UCSD-AML1 (cell line): Measurements from ENCODE around the gene RAB22A.
A peak's percentile ranks its signal among the peaks of the same experiment; 100 is the strongest.

Source experiments
- DNase-seq: peaks from one replicate; lab custom pipeline; 2025; ENCODE audit not compliant: unreplicated experiment; lab: John Stamatoyannopoulos, UW

The RAB22A gene

GRCh38 chr20:58309591-58310290, at the start of gene RAB22A:
TSS of gene RAB22A (plus strand) at chr20:58309715. CDS start at chr20:58309977, 262 bp downstream.
- DNase-seq: peak; percentile 80

- DNase-seq: no peak
Measured at GRCh38 chr20:58260006-58260405, 49.5 kb upstream of the RAB22A start.

GRCh38 chr20:58261660-58262059, 47.9 kb upstream of the RAB22A start:
- no peak for DNase-seq

- DNase-seq: no peak
Measured at GRCh38 chr20:58264271-58264670, 45.2 kb upstream of the RAB22A start.

- DNase-seq: no peak
Measured at GRCh38 chr20:58267389-58268215, 41.9 kb upstream of the RAB22A start.

- no peak for DNase-seq
Measured at GRCh38 chr20:58268421-58268821, 41.1 kb upstream of the RAB22A start.

GRCh38 chr20:58268936-58269619, 40.4 kb upstream of the RAB22A start:
- peak; percentile 40 for DNase-seq

- DNase-seq: no peak
Measured at GRCh38 chr20:58271606-58272351, 37.7 kb upstream of the RAB22A start.

GRCh38 chr20:58274384-58274783, 35.1 kb upstream of the RAB22A start:
- no peak for DNase-seq

GRCh38 chr20:58277107-58277506, 32.4 kb upstream of the RAB22A start:
- no peak for DNase-seq

GRCh38 chr20:58277578-58278472, 31.7 kb upstream of the RAB22A start:
- no peak for DNase-seq

GRCh38 chr20:58286729-58287128, 22.8 kb upstream of the RAB22A start:
- no peak for DNase-seq

GRCh38 chr20:58287638-58288037, 21.9 kb upstream of the RAB22A start:
- DNase-seq: no peak

- DNase-seq: no peak
Measured at GRCh38 chr20:58289143-58289542, 20.4 kb upstream of the RAB22A start.

GRCh38 chr20:58293453-58293852, 16.1 kb upstream of the RAB22A start:
- DNase-seq: no peak

GRCh38 chr20:58294497-58295455, 14.7 kb upstream of the RAB22A start:
- no peak for DNase-seq

- no peak for DNase-seq
Measured at GRCh38 chr20:58296051-58296837, 13.3 kb upstream of the RAB22A start.

GRCh38 chr20:58297394-58297793, 12.1 kb upstream of the RAB22A start:
- DNase-seq: no peak
